Naive thymus-derived CD4-positive, alpha-beta T cell (primary cell): ENCODE data around the gene MESP2. TPM values are rescaled to one million over a fixed set of nuclear protein-coding genes. Genes with fewer than 3 reads are reported as not detected.

Source experiments
- ATAC-seq: fragments of 150-1000 bp; cut with Tn5 transposase; 2 replicates; pipeline ENCODE4 v1.10.0; 2021; ENCODE audit warnings: mild to moderate bottlenecking, moderate library complexity
- CTCF ChIA-PET: fragments of 350-600 bp; sonication (Branson Sonifier 250); formaldehyde crosslinking; loops from one replicate; lab custom pipeline; 2021; ENCODE audit warnings: antibody characterized with exemption; lab: Charles Lee
- POLR2A ChIA-PET: fragments of 350-600 bp; sonication (Branson Sonifier 250); formaldehyde crosslinking; loops from one replicate; lab custom pipeline; 2021; ENCODE audit warnings: antibody characterized with exemption, inconsistent platforms; lab: Charles Lee
- DNase-seq, 9 donors: peaks; one replicate each; pipeline versions ENCODE4 v3.0.0 to v3.0.0-alpha.2; 2020 to 2022; ENCODE audit warnings: mixed read lengths in 1 of 9
- H3K27ac ChIP-seq: one replicate; pipeline ENCODE4 v1.7.0; 2013; ENCODE audit warnings: mild to moderate bottlenecking, low read depth, low read length, moderate library complexity
- H3K27me3 ChIP-seq, 2 donors: one replicate each; pipeline ENCODE4 v1.7.0; 2013; ENCODE audit warnings: low read length in 2 of 2, mild to moderate bottlenecking in 2 of 2, moderate library complexity in 2 of 2; ENCODE audit not compliant: control insufficient read depth in 2 of 2, insufficient read depth in 2 of 2
- H3K36me3 ChIP-seq, 3 experiments: 1 replicate in 2 of 3; 2 replicates in 1 of 3; pipeline ENCODE4 v1.7.0; 2013; ENCODE audit warnings: low read length in 3 of 3, mild to moderate bottlenecking in 3 of 3, moderate library complexity in 1 of 3; ENCODE audit not compliant: insufficient read depth in 3 of 3, control insufficient read depth in 2 of 3
- H3K4me1 ChIP-seq, 2 donors: one replicate each; pipeline ENCODE4 v1.7.0; 2013; ENCODE audit warnings: low read length in 2 of 2, mild to moderate bottlenecking in 2 of 2, moderate library complexity in 1 of 2; ENCODE audit not compliant: control insufficient read depth in 2 of 2, insufficient read depth in 2 of 2
- H3K4me3 ChIP-seq: 2 replicates; pipeline ENCODE4 v1.7.0; 2013; ENCODE audit warnings: mild to moderate bottlenecking, low read length
- H3K9me3 ChIP-seq, 3 experiments: 1 replicate in 2 of 3; 2 replicates in 1 of 3; pipeline ENCODE4 v1.7.0; 2013; ENCODE audit warnings: low read length in 3 of 3; ENCODE audit not compliant: control insufficient read depth in 2 of 3
- H3K27ac Mint-ChIP-seq, 9 donors: one replicate each; pipeline ENCODE4 v1.8.0; 2020 to 2022; ENCODE audit warnings: mixed read lengths in 9 of 9, mild to moderate bottlenecking in 8 of 9, moderate library complexity in 5 of 9, inconsistent platforms in 2 of 9
- H3K27me3 Mint-ChIP-seq, 5 donors: one replicate each; pipeline ENCODE4 v1.8.0; 2021 to 2022; ENCODE audit warnings: mixed read lengths in 5 of 5, mild to moderate bottlenecking in 1 of 5
- H3K36me3 Mint-ChIP-seq, 5 donors: one replicate each; pipeline ENCODE4 v1.8.0; 2020 to 2022; ENCODE audit warnings: mixed read lengths in 5 of 5, mild to moderate bottlenecking in 3 of 5, inconsistent platforms in 1 of 5
- H3K4me1 Mint-ChIP-seq, 7 donors: one replicate each; pipeline ENCODE4 v1.8.0; 2020 to 2022; ENCODE audit warnings: mixed read lengths in 7 of 7, mild to moderate bottlenecking in 3 of 7, inconsistent platforms in 1 of 7
- H3K4me3 Mint-ChIP-seq, 10 donors: one replicate each; pipeline ENCODE4 v1.8.0; 2020 to 2022; ENCODE audit warnings: mild to moderate bottlenecking in 10 of 10, mixed read lengths in 10 of 10, moderate library complexity in 6 of 10, inconsistent platforms in 2 of 10
- H3K9me3 Mint-ChIP-seq, 11 donors: one replicate each; pipeline ENCODE4 v1.8.0; 2020 to 2022; ENCODE audit warnings: mixed read lengths in 11 of 11, mild to moderate bottlenecking in 4 of 11, inconsistent platforms in 1 of 11, moderate library complexity in 1 of 11
- intact Hi-C, 2 donors: fragments of 100-400 bp; cut with micrococcal nuclease; formaldehyde crosslinking; loops; one replicate each; pipeline ENCODE4 v1.15.1; 2023
- polyA plus RNA-seq, 2 donors: library from polyadenylated mRNA; unstranded; fragments of 300-500 nt; fragmentation: Illumina TruSeq; gene quantifications; one replicate each; pipeline ENCODE4 v1.2.3, GENCODE V29; 2021
- total RNA-seq, 6 experiments: library from RNA in 5 of 6; stranded (reverse) in 5 of 6; gene quantifications; 1 replicate in 5 of 6; 2 replicates in 1 of 6; pipeline ENCODE4 v1.2.3 and lab custom pipeline; 2021 to 2026

Gene MESP2
- total and polyA plus RNA-seq, 7 experiments from 2014 or later: not detected

- no peak overlapping the region for H3K27ac Mint-ChIP-seq
- CTCF ChIA-PET: no interaction called here
- POLR2A ChIA-PET: interaction anchor here (0.5 kb wide), 1 partner anchor 1368 kb away, joined by 3 read pairs; no protein-coding TSS in a partner anchor
These were observed 27.1 kb upstream of the MESP2 start for GRCh38 chr15:89749054-89749453.

GRCh38 chr15:89749526-89749925 lies 26.6 kb upstream of the MESP2 start:
- ATAC-seq: no peak
- Mint-ChIP-seq H3K27me3 (peaks cover 0 to 39% (median 2%) of the 10 kb centered on the region in 5 donors), H3K4me3 (peak overlapping the region; percentile 59 to 83 (median 70)), H3K9me3 (no peaks in the 10 kb centered on the region), H3K36me3 (no peaks in the 10 kb centered on the region), H3K27ac (peak overlapping the region in 1 of 9 donors; percentile 53), H3K4me1 (peaks cover 0 to 8% (median 3%) of the 10 kb centered on the region in 7 donors)
- intact Hi-C loops: no loop called here
- DNase-seq: no peak
- Histone ChIP-seq H3K4me1 (no peaks in the 10 kb centered on the region), H3K36me3 (no peaks in the 10 kb centered on the region), H3K4me3 (no peak overlapping the region), H3K27ac (no peak overlapping the region), H3K27me3 (no peaks in the 10 kb centered on the region), H3K9me3 (no peaks in the 10 kb centered on the region)
- ChIA-PET CTCF (no interaction called here), POLR2A (no interaction called here)

More at GRCh38 chr15:89749054-89749453, 27.1 kb upstream of the MESP2 start:
- intact Hi-C loops: no loop called here
- peak overlapping the region in 9 of 10 donors; percentile 59 to 83 (median 70) for H3K4me3 Mint-ChIP-seq
- ATAC-seq: no peak
- H3K9me3 ChIP-seq: no peaks in the 10 kb centered on the region
- H3K4me1 Mint-ChIP-seq: peaks cover 0 to 8% (median 3%) of the 10 kb centered on the region in 7 donors
- no peaks in the 10 kb centered on the region for H3K9me3 Mint-ChIP-seq
- peaks cover 0 to 39% (median 0%) of the 10 kb centered on the region in 5 donors for H3K27me3 Mint-ChIP-seq
- no peak for DNase-seq
- H3K4me3 ChIP-seq: no peak overlapping the region
- H3K27me3 ChIP-seq: no peaks in the 10 kb centered on the region
- no peaks in the 10 kb centered on the region for H3K4me1 ChIP-seq
- H3K27ac ChIP-seq: no peak overlapping the region
- H3K36me3 ChIP-seq: no peaks in the 10 kb centered on the region
- H3K36me3 Mint-ChIP-seq: no peaks in the 10 kb centered on the region

DNA sequence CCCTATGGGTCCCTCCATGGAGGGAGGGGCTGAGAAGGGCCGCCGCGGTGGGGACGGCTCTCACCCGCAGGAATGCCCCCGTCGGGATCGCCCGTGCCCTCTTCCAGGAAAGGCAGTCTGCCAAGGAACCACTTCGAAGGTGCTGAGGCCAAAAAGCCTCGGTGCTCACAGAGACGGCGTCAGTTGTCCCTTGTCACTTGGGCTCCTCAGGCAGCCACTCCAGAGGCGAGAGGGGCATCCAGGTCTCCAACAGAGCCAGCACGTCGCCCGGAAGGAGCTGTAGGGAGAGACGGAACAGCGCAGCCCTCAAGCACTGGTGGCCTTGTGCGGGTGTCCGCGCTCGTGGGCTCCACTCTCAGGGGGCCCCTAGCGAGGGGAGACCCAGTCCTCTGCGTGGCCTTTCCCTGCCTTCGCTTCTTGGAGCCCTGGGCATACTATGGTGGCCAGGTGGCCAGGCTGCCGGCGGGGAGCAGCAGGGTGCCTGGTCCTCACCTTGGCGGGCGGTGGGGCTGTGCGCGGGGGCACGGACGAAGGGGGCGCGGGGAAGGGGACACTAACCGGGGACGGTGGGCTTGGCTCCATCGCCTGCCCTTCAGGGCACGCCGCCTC lies 26.1 kb upstream of the MESP2 start:
- Histone ChIP-seq H3K36me3 (no peaks in the 10 kb centered on the region), H3K4me1 (no peaks in the 10 kb centered on the region), H3K27ac (peak overlapping the region; percentile 31), H3K4me3 (peak overlapping the region; percentile 64), H3K9me3 (no peaks in the 10 kb centered on the region), H3K27me3 (no peaks in the 10 kb centered on the region)
- Mint-ChIP-seq H3K4me1 (peaks cover 0 to 8% (median 3%) of the 10 kb centered on the region in 7 donors), H3K27me3 (peaks cover 0 to 44% (median 7%) of the 10 kb centered on the region in 5 donors), H3K36me3 (no peaks in the 10 kb centered on the region), H3K4me3 (peak overlapping the region; percentile 62 to 83 (median 75)), H3K27ac (peak overlapping the region in 3 of 9 donors; percentile 25 to 63 (median 53)), H3K9me3 (no peaks in the 10 kb centered on the region)
- peak; percentile 1 for ATAC-seq
- peak in 2 of 9 donors; percentile 12 to 14 for DNase-seq
- CTCF ChIA-PET: interaction anchor here (0.6 kb wide), 1 partner anchor 332 kb away, joined by 5 read pairs; no protein-coding TSS in a partner anchor
- POLR2A ChIA-PET: no interaction called here
- intact Hi-C loops: loop anchor here (2.0 to 5.0 kb wide), 3 partner anchors 142 to 347 kb away; partner anchors contain the start of genes AP3S2 (in 1 of the 2) and TICRR (in 1 of the 2)

DNA sequence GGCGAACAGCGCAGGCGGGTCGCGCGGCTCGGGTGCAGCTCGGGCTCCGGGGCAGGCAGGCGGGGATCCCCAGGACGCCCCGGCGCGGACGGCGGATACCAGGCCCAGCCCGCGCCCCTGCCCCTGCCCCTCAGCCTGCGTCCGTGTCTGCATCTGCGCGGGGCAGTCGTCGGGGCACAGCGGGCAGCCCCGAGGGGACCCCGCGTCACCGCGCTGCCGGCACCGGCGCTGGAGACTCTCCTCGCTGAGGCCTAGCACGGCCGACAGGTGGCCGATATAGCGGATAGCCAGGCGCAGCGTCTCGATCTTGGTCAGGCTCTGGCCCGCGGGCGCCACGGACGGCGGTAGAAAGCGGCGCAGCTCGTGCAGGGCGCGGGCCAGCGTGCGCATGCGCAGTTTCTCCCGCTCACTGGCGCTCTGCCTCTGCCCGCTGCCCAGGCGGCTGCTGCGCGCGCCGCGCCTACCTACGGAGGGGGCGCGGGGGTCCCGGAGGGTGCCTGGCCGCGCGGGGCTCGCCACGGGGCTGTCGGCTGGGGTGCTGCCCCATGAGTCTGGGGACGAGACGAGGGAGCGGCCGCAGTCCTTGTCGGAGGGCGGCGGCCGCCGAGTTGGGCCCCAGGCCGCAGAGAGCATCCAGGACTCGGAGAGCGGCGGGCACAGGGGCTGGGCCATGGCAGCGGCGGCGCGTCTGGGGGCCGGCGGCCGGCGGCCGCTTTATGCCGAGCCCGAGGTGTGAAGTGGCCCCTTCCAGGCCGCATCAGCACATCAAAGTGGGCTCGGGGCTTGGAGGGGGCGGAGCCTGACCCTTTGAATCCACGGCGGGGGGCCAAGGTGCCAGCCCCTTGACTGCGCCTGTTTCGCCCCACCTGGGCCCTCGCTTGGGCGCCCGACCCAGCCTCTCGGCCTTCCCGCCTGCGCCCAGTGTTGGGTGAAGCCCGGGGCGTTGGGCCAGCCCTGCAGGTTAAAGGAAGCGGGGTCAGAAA lies 25.3 kb upstream of the MESP2 start, which contains the start of gene MESP1:
Gene MESP1 (minus strand): TSS at position 690 of the 983 bp plus-strand sequence. CDS start 18 bp downstream, at position 672.
- H3K4me3 Mint-ChIP-seq: peak within 1 kb of the TSS; percentile 63 to 83 (median 77)
- Histone ChIP-seq H3K36me3 (no peaks in the 10 kb centered on the region), H3K27ac (peak within 1 kb of the TSS; percentile 31), H3K4me3 (peak within 1 kb of the TSS; percentile 64), H3K27me3 (no peaks in the 10 kb centered on the region), H3K9me3 (no peaks in the 10 kb centered on the region), H3K4me1 (no peaks in the 10 kb centered on the region)
- peaks cover 0 to 50% (median 15%) of the 10 kb centered on the region in 5 donors for H3K27me3 Mint-ChIP-seq
- peak within 1 kb of the TSS in 3 of 9 donors; percentile 25 to 63 (median 53) for H3K27ac Mint-ChIP-seq
- CTCF ChIA-PET: interaction anchor here (0.6 kb wide), 1 partner anchor 332 kb away, joined by 5 read pairs; no protein-coding TSS in a partner anchor
- POLR2A ChIA-PET: no interaction called here
- H3K9me3 Mint-ChIP-seq: no peaks in the 10 kb centered on the region
- ATAC-seq: peak; percentile 94
- intact Hi-C loops: loop anchor here (2.0 to 5.0 kb wide), 3 partner anchors 141 to 346 kb away; partner anchors contain the start of genes AP3S2 (in 1 of the 2) and TICRR (in 1 of the 2)
- peaks cover 0 to 8% (median 3%) of the 10 kb centered on the region in 7 donors for H3K4me1 Mint-ChIP-seq
- peak; percentile 71 to 89 (median 82) for DNase-seq
- no peaks in the 10 kb centered on the region for H3K36me3 Mint-ChIP-seq

GRCh38 chr15:89751748-89752147 lies 24.4 kb upstream of the MESP2 start:
- ChIA-PET CTCF (no interaction called here), POLR2A (no interaction called here)
- H3K27me3 ChIP-seq: no peaks in the 10 kb centered on the region
- H3K27ac ChIP-seq: no peak overlapping the region
- Mint-ChIP-seq H3K4me3 (peak overlapping the region in 9 of 10 donors; percentile 29 to 83 (median 50)), H3K36me3 (no peaks in the 10 kb centered on the region), H3K4me1 (peaks cover 0 to 8% (median 3%) of the 10 kb centered on the region in 7 donors), H3K27me3 (peaks cover 0 to 55% (median 19%) of the 10 kb centered on the region in 5 donors), H3K9me3 (no peaks in the 10 kb centered on the region), H3K27ac (no peak overlapping the region)
- no peak overlapping the region for H3K4me3 ChIP-seq
- H3K4me1 ChIP-seq: no peaks in the 10 kb centered on the region
- DNase-seq (no peak), ATAC-seq (no peak)
- intact Hi-C loops: loop anchor here (2.0 to 5.0 kb wide), 3 partner anchors 141 to 346 kb away; partner anchors contain the start of genes AP3S2 (in 1 of the 2) and TICRR (in 1 of the 2)
- no peaks in the 10 kb centered on the region for H3K9me3 ChIP-seq
- no peaks in the 10 kb centered on the region for H3K36me3 ChIP-seq

DNA sequence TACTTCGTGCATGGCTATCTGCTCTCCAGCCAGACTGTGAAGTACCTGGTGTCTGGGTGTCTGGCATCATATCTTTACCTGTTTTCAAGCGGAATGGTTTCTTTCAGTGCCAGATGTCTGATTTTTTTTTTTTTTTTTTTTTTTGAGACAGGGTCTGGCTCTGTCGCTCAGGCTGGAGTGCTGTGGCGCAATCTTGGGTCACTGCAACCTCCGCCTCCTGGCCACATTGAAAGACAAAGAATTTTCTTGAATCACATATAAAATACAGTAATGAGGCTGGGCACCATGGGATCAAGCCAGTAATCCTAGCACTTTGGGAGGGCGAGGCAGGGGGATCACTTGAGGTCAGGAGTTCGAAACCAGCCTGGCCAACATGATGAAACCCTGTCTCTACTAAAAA lies 22.3 kb upstream of the MESP2 start:
- no peaks in the 10 kb centered on the region for H3K9me3 ChIP-seq
- H3K36me3 ChIP-seq: no peaks in the 10 kb centered on the region
- no peak overlapping the region for H3K4me3 ChIP-seq
- H3K4me1 ChIP-seq: no peaks in the 10 kb centered on the region
- Mint-ChIP-seq H3K4me1 (peaks cover 0 to 6% (median 3%) of the 10 kb centered on the region in 7 donors), H3K27me3 (peaks cover 0 to 49% (median 19%) of the 10 kb centered on the region in 5 donors), H3K4me3 (no peak overlapping the region), H3K36me3 (no peaks in the 10 kb centered on the region), H3K27ac (no peak overlapping the region), H3K9me3 (no peaks in the 10 kb centered on the region)
- ATAC-seq: no peak
- POLR2A ChIA-PET: no interaction called here
- no peak for DNase-seq
- CTCF ChIA-PET: no interaction called here
- H3K27me3 ChIP-seq: no peaks in the 10 kb centered on the region
- intact Hi-C loops: loop anchor here (5.0 kb wide), 2 partner anchors 138 to 343 kb away; partner anchors contain the start of gene AP3S2 (in 1 of the 2)
- no peak overlapping the region for H3K27ac ChIP-seq
